SH-SY5Y (cell line): Measurements from ENCODE around the gene ALOX12B.

Source experiments
- GATA2 ChIP-seq: IDR thresholded peaks from 2 replicates; pipeline ENCODE4 v1.6.1; 2011; ENCODE audit warnings: mild to moderate bottlenecking, low read depth, low read length
- GATA3 ChIP-seq: IDR thresholded peaks from 2 replicates; pipeline ENCODE4 v1.6.1; 2011; ENCODE audit warnings: low read depth, mild to moderate bottlenecking, low read length, moderate library complexity

Gene ALOX12B

DNA sequence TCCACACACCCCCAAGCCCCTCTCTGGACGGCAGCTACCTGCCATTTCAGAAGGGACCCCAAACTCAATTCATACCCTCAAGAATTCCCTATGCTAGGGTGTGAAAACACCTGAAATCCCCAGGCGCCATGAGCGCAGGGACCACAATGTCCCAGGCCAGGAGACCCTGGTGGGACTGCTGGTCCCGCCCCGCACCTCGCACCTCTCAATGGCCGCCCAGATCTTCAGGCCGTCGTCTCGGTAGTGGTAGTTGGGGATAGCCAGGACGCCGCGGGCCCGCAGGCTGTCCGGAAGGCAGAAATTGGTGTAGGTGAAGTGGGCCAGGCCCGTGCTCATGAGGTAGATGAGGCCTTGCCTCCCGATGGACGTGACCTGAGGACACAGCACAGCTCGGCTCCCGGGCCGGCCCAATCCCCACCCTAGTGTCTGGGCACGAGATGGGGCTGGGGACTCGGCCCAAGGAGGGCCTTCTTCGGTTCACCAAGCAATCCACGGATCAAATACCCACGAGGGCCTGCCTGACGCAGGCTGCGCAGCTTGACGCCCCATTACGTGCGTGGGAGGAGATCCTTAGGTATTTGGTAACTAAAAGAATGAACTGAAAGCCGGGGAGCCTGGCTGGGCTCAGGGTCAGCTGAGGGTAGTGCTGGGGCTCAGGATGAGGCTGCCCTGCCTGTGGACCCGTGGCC, 21.6 kb upstream of the ALOX12B start:
- no peak for TF ChIP-seq GATA3
- no peak for TF ChIP-seq GATA2

DNA sequence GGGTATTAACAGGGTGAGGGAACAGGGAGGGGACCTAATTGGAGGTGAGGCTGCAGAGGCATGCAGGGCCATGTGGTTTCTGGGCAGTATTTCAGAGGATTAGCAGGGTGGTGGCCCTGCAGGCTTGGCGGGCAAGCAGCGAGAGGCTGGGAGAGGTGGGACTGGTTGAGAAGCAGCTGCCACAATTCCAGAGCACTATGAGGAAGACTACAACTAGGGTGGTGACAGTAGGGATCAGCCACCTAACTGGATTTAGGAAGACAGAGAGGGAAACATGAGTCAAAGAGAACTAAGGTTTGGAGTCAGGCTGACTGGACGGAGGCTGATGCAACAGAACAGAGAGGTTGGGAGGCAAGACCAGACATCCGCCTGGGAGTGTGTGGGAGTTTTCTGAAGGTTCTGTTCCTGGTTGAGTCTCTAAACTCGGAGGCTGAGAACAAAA, 18.5 kb upstream of the ALOX12B start:
- TF ChIP-seq GATA3 (no peak), GATA2 (no peak)

DNA sequence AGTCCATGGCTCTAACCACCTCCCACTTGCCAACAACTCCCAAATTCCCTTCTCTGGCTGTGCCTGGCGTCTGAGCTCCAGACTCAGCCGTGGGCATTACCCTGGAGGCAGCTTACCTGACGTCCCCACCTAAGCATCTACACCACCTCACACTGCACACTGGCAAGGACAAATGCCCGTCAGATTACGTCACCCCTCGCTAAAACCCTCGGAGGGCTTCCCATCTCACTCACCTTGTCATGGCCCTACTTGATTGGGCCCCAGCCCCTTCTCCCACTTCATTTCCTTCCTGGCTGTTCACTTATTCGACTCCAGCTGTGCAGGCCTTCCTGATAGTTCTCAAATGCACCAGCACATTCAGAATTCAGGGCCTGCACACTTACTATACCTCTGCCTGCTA, 17.4 kb upstream of the ALOX12B start:
- TF ChIP-seq GATA3 (no peak), GATA2 (no peak)

DNA sequence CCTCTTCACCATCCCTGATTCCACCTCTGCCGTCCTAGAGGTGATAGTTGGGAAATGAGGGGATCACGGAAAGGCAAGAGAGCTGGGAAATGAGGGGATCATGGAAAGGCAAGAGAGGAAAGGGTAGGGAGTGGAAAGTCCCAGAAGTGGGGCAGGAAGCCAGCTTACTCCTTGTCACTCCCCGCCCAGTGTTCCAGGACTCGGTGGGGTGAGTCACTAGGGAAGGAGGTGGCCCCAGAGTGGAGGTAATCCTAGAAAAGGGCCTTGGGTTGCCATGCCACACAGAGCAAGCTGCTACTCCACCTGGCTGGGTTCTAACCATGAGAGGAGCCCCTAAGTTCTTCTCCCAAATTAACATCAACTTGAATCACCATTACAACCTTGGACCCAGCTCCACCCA, 16.0 kb upstream of the ALOX12B start:
- TF ChIP-seq GATA3 (no peak), GATA2 (no peak)

DNA sequence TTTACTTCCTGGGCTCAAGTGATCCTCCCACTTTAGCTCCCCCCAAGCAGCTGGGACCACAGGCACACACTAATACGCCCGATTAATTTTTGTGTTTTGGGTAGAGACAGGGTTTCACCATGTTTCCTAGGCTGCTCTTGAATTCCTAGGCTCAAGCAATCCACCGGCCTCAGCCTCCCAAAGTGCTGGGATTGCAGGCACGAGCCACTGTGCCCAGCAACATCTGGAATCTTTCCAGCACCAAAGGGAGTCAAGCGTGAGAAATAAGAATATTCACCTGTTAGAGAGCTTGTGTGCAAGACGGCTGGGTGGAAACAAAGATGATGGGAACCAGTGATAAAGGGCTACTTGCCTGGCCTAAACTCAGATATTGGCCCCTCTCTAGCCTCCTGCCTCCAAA, 14.2 kb upstream of the ALOX12B start:
- TF ChIP-seq GATA2 (no peak), GATA3 (no peak)

DNA sequence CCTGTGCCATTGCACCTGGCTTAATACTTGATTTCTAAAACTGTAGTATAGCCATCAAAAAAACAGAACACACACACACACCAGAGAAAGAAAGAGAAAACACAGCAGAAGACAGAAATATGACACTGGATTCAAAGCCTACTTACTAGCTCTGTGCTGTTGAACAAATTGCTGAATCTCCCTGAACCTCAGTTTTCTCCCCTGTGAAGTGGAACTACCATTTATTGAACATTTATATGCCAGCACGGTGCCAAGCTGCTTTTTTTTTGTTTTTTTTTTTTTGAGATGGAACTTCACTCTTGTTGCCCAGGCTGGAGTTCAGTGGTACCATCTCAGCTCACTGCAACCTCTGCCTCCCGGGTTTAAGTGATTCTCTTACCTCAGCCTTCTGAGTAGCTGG, 13.2 kb upstream of the ALOX12B start:
- TF ChIP-seq GATA3 (no peak), GATA2 (no peak)

DNA sequence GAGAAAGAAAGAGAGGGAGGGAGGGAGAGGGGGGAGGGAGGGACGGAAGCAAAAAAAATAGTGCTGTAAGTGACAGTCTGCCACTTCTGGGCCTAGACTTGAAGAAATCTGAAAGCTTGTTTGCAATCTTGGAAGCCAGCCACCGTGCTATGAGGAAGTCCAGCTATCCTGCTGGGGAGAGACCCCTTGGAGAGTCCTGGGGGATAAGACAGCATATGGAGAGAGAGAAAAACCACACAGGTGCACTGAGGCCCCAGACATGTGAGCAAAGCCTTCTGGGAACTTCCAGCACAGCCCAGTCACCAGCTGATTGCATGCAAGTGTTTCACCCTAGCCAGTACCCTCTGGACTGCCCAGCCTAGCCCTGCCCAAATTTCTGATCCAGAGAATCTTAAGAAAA, 12.6 kb upstream of the ALOX12B start:
- TF ChIP-seq GATA3 = no peak
- TF ChIP-seq GATA2 = no peak

DNA sequence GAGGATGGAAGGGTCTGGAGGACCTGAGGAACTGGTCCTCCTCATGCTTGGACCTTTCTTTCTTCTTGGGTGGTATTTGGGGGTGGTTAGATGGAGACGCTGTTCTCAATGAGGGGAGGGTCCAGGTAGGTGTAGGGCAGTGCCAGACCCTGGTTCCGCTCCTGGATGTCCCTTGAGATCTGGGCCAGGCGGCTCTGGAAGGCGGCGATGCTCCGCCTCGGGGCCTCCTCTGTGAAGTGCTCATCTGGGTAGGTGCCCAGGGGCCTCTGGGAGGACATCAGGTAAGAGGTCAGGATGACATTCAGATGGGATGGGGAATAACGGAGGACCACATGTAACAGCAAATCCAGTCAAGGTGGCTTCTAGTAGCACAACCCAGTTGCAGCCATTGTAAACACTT, 9.0 kb upstream of the ALOX12B start:
- TF ChIP-seq GATA2 = no peak

DNA sequence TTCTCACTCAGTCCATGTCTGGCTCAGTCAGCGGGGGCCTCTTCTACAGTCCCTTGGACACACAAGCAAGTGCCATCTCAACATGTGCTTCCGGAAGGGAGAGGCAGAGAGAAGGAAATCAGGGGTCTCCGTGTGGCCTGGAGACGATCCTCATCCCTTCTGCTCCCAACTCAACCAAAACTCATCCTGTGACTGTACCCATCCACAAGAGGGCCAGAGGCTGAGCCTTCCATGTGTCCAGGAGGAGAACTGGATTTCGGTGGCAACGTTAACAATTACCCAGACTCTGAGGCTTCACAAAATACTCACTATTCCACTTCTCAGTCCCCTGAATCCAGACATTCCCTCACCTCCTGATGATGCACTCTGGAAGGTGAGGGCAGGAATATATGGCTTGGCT, 7.8 kb upstream of the ALOX12B start:
- no peak for TF ChIP-seq GATA3
- TF ChIP-seq GATA2 = no peak

DNA sequence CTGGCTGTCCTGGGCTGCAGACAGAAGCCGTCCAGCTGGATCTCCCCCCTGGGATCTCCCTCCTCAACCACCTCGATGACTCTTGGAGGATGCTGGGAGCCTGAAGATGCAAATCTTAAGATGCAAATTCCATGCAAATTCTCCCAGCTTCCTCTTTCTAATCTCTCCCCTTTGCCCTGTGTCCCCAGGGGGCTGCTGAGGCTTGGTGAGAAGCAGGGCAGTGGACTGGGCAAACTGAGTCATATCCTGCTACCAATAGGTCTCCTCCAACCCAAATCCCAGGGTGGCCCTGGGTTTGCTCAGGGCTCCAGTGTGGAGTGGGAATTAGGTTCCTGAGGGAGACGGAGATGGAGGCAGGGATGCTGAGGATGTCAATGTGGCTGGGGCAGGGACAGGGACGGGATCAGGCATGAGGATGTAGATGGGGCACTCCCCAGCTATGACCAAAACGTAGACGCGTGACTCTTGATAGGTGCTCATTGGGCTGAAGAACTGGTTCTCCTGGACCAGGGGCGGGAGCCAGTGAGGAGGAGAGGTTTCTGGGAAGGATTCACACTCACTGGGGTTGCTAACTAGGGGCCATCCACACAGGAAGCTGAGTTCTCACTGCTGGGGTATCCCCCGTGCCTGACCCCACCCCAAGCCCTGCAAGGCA, 3.6 kb upstream of the ALOX12B start:
- no peak for TF ChIP-seq GATA3
- TF ChIP-seq GATA2 = no peak

DNA sequence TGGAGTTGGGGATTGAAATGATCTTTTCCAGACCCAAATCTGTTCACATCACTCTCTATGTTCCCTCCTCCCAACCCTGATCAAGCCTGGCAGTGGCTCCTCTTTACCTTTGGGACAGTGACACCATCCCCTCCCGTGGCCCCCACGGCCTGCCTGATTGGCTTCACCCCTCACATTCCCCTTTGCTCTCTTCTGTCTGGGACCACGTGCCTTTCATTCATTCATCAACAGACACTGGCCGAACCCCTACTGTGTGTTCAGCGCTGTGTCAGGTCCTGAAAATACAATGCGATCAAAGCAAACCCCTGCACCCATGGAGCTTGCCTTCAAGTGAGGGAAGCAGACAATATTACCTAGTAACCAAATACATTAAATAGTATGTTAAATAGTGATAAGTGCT, 2.2 kb upstream of the ALOX12B start:
- TF ChIP-seq GATA2 (no peak), GATA3 (no peak)

DNA sequence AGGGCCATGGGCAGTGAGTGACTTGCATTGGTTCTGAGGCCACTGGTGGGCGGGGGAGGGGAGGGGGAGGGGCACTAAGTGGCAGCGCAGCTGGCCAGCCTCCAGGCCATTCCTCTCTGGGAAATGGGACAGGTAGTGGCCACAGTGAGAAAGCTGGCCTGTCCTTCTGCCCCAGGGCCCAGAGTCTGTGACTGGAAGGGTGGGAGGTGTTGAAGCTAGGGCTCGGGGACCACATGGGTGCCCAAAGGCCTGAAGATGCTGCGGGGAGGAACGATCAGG, 375 bp upstream of the ALOX12B start:
- TF ChIP-seq GATA3 (no peak), GATA2 (no peak)

DNA sequence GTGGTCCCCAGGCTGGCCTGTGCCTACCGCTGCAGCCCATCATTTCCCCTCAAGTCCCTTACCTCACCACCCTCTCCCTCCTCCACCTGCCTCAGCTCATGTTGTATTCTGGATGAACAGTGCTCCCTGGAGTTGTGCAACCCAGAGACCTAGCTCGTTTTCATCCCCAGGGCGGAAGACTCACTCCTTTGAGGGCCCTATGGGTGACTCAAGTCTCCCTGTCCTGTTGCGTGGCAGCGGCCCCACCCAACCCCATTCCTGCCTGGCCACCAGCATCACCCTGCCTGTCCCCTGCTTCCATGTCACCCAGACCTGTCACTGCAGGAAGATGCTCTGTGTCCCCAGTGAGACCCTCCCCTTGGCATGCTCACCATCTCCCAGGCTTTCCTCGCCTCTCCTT, 3.3 kb downstream of the ALOX12B start:
- TF ChIP-seq GATA3 (no peak), GATA2 (no peak)

DNA sequence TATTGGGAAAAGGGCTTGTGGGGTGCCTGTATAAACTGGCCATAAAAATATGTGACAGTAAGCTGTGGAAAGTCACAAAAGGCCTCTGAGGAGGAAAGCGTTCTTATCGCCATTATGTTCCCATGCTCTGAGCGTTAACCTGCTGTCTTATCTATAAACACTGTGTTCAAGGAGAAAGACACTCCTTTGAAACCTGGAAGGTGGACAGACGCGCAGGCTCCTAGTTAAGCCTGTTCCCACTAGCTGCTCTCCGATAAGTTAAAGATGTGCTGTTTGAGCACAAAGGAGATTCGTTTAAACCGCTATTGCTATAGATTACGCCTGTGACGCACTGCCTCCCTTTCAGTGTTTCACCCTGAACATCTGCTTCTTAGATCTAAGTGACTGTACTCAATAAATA, 5.2 kb downstream of the ALOX12B start:
- TF ChIP-seq GATA3 (no peak), GATA2 (no peak)

DNA sequence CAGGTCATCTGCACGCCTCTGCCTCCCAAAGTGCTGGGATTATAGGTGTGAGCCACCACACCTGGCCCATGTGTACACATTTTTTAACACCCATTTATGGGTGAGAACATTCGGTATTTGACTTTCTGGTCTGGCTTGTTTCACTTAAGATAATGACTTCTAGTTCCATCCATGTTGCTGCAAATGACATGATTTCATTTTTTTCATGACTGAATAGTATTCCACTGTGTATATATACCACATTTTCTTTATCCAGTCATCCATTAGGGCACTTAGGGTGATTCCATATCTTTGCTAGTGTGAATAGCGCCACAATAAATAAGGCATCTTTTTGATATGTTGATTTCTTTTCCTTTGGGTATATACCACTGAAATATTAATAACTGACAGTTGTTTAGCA, 5.6 kb downstream of the ALOX12B start:
- TF ChIP-seq GATA3 (no peak), GATA2 (no peak)

DNA sequence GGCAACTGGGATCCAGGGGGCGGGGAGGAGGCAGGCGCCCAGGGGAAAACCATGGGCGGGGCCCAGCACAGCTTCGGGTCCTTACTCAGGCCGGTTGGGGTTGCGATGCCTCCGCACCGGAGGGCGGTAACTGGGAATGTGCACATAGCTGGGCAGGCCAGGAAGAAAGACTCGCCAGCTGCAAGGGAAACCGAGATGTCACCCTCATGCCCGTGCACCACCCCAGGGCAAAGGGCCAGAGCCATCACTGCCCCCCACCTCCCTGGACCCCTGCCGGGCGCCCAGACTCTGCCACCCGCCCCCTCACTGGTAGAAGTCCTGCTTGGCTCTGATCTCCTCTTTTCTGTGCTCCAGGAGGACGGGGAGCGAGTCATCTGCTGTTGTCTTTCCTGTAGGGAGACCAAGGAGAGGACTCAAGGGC, 6.7 kb downstream of the ALOX12B start:
- no peak for TF ChIP-seq GATA3
- no peak for TF ChIP-seq GATA2
